ENCODE data around the gene CS. TPM values are rescaled to one million over a fixed set of nuclear protein-coding genes. Genes with fewer than 3 reads are reported as not detected.
A peak's percentile ranks its signal among the peaks of the same experiment; 100 is the strongest.

Gene CS
- polyA plus RNA-seq, 1 experiment: 167 TPM

DNA sequence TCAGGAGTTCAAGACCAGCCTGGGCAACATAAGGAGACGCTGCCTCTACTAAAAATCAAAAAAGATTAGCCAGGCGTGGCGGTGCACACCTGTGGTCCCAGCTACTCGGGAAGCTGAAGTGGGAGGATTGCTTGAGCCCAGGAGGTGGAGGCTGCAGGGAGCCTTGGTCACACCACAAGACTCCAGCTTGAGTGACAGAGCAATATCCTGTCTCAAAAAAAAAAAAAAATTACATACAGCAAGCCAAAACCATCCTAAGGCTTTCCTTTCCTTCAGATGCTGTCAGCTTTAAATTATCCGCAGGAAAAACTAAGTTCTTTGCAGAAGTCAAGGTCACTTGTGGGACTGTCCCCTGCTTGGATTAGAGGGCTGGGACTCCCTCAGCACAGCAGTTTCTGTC lies 1.3 kb downstream of the CS start:
- ChIA-PET POLR2A (interaction anchor here (0.6 to 2.2 kb wide), 6 partner anchors 9 to 187 kb away, joined by 3 to 6 read pairs (median 4); partner anchors contain the start of genes CNPY2 and STAT2), CTCF (interaction anchor here (1.0 to 2.3 kb wide), 4 partner anchors 10 to 165 kb away, joined by 3 to 9 read pairs (median 5); no protein-coding TSS in a partner anchor)
- no peak overlapping the region for H3K27ac ChIP-seq (ENCODE audit: low read depth, low read length)
- TF ChIP-seq, protein P1, sequence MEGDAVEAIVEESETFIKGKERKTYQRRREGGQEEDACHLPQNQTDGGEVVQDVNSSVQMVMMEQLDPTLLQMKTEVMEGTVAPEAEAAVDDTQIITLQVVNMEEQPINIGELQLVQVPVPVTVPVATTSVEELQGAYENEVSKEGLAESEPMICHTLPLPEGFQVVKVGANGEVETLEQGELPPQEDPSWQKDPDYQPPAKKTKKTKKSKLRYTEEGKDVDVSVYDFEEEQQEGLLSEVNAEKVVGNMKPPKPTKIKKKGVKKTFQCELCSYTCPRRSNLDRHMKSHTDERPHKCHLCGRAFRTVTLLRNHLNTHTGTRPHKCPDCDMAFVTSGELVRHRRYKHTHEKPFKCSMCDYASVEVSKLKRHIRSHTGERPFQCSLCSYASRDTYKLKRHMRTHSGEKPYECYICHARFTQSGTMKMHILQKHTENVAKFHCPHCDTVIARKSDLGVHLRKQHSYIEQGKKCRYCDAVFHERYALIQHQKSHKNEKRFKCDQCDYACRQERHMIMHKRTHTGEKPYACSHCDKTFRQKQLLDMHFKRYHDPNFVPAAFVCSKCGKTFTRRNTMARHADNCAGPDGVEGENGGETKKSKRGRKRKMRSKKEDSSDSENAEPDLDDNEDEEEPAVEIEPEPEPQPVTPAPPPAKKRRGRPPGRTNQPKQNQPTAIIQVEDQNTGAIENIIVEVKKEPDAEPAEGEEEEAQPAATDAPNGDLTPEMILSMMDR (IDR thresholded peaks at IDR 0.05; ENCODE audit: low read depth, low read length): no peak
- DNase-seq (ENCODE audit: low read depth, low spot score): no peak
- no peaks in the 10 kb centered on the region for H3K9me3 ChIP-seq (ENCODE audit: control insufficient read depth, insufficient read depth, low read length)
- H3K4me3 ChIP-seq (ENCODE audit: low read depth, low read length): peak overlapping the region; percentile 93
- no peaks in the 10 kb centered on the region for H3K27me3 ChIP-seq (ENCODE audit: control insufficient read depth, insufficient read depth, low read length)

DNA sequence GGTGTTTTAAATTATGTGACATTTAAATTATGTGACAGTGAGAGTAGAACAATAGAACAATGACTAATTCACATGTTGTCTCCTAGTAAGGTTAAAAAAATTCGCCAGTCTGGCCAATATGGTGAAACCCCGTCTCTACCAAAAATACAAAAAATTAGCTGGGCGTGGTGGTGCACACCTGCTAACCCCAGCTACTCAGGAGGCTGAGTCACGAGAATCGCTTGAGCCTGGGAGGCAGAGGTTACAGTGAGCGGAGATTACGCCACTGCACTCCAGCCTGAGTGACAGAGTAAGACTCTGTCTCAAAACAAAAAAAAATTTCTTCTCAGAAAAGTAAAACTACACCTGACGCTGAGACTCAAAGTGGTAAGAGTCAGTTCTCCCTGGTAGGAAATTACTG lies 2.7 kb downstream of the CS start:
- CTCF ChIA-PET: interaction anchor here (1.4 to 2.1 kb wide), 3 partner anchors 39 to 167 kb away, joined by 3 to 9 read pairs (median 5); partner anchors contain the start of genes ANKRD52 and SMARCC2
- no peak overlapping the region for H3K27ac ChIP-seq (ENCODE audit: low read depth, low read length)
- POLR2A ChIA-PET: no interaction called here

DNA sequence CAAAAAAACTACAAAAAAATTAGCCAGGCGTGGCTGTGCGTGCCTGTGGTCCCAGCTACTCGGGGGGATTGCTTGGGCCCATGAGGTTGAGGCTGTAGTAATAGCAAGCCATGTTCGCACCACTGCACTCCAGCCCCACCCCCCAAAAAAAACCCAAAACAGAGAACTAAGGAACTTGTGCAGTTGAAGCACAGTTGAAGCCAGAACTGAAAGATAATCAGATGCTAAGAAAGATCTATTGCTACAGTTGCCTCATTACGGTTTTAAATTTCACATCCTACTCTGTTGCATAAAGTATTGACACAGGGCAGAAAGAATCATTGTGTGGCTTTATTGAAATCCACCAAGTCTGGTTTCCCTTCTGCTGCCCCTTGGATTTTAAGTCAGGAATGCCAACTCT lies 3.8 kb downstream of the CS start:
- no peak overlapping the region for H3K4me3 ChIP-seq (ENCODE audit: low read depth, low read length)
- TF ChIP-seq, protein P1 (IDR thresholded peaks at IDR 0.05; ENCODE audit: low read depth, low read length): no peak
- POLR2A ChIA-PET: no interaction called here
- peak overlapping the region; percentile 21 for H3K27ac ChIP-seq (ENCODE audit: low read depth, low read length)
- H3K27me3 ChIP-seq (ENCODE audit: control insufficient read depth, insufficient read depth, low read length): no peaks in the 10 kb centered on the region
- DNase-seq (ENCODE audit: low read depth, low spot score): no peak
- H3K9me3 ChIP-seq (ENCODE audit: control insufficient read depth, insufficient read depth, low read length): no peaks in the 10 kb centered on the region
- CTCF ChIA-PET: no interaction called here

More for the DNA sequence above, 2.7 kb downstream of the CS start:
- DNase-seq (ENCODE audit: low read depth, low spot score): no peak
- Histone ChIP-seq H3K9me3 (ENCODE audit: control insufficient read depth, insufficient read depth, low read length) (no peaks in the 10 kb centered on the region), H3K4me3 (ENCODE audit: low read depth, low read length) (no peak overlapping the region), H3K27me3 (ENCODE audit: control insufficient read depth, insufficient read depth, low read length) (no peaks in the 10 kb centered on the region)
- TF ChIP-seq, protein P1 (IDR thresholded peaks at IDR 0.05; ENCODE audit: low read depth, low read length): no peak

DNA sequence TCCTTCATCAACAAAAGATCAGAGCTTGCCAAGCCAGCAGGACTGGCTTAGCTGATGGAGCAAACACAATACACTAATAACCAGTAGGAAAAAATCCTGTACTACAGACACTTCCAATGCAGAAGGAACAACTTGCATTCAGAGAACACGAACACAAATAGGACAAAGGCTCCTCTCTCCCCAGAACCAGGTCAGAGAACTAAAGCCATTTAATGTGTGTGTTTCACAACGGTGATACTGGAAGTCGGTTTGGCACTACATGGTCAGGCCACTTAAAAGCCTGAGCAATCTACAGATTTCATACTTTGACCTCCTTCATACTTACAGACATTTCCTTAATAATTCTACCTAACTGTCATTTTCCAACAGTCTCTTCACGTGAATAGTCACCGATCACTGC lies 6.3 kb downstream of the CS start:
- TF ChIP-seq, protein P1 (IDR thresholded peaks at IDR 0.05; ENCODE audit: low read depth, low read length): no peak
- no peak for DNase-seq (ENCODE audit: low read depth, low spot score)
- ChIA-PET CTCF (interaction anchor here (1.2 kb wide), 1 partner anchor 170 kb away, joined by 3 read pairs; no protein-coding TSS in a partner anchor), POLR2A (interaction anchor here (0.7 kb wide), 1 partner anchor 319 kb away, joined by 14 read pairs; no protein-coding TSS in a partner anchor)
- Histone ChIP-seq H3K9me3 (ENCODE audit: control insufficient read depth, insufficient read depth, low read length) (no peaks in the 10 kb centered on the region), H3K27me3 (ENCODE audit: control insufficient read depth, insufficient read depth, low read length) (no peaks in the 10 kb centered on the region), H3K4me3 (ENCODE audit: low read depth, low read length) (no peak overlapping the region), H3K27ac (ENCODE audit: low read depth, low read length) (no peak overlapping the region)

DNA sequence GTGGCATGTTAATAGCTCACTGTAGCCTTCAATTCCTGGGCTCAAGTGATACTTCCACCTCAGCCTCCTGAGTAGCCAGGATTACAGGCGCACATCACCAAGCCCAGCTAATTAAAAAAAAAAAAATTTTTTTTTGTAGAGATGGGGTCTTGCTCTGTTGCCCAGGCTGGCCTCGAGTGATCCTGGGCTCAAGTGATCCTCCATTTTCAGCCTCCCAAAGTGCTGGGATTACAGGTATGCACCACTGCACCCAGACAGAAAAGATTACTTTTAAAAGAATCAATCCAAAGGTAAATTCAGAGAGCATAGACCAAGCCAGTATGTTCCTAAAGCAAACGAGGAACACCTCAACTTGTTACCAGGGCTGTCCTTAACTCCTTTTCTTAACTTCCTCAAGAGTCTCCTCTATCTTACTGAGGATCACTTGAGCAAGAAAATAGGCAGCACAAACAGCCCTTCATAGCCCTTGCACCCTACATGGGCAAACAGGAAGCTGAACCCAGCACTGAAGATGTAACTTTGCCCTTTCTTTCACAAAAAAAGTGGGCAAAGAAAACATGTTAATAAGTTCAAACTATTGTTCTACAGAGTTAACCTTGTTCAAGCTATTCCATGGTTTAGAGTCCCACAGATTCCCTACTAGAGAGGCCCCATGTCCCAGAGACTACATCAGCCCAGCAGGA lies 11.3 kb downstream of the CS start:
- no peak for DNase-seq (ENCODE audit: low read depth, low spot score)
- Histone ChIP-seq H3K27ac (ENCODE audit: low read depth, low read length) (no peak overlapping the region), H3K27me3 (ENCODE audit: control insufficient read depth, insufficient read depth, low read length) (no peaks in the 10 kb centered on the region), H3K4me3 (ENCODE audit: low read depth, low read length) (no peak overlapping the region), H3K9me3 (ENCODE audit: control insufficient read depth, insufficient read depth, low read length) (no peaks in the 10 kb centered on the region)
- CTCF ChIA-PET: interaction anchor here (0.7 to 1.4 kb wide), 3 partner anchors 23 to 96 kb away, joined by 3 read pairs; partner anchors contain the start of gene ANKRD52
- POLR2A ChIA-PET: interaction anchor here (0.7 to 1.2 kb wide), 2 partner anchors 10 to 22 kb away, joined by 3 to 6 read pairs; partner anchors contain the start of gene COQ10A
- TF ChIP-seq, protein P1 (IDR thresholded peaks at IDR 0.05; ENCODE audit: low read depth, low read length): no peak
